ENCODE results near the gene DHRS13. TPM values are rescaled to one million over a fixed set of nuclear protein-coding genes. Genes with fewer than 3 reads are reported as not detected.
"Not testable (repeated sequence)": the region's sequence is repeated elsewhere in the genome, so short reads cannot be mapped to it uniquely, and the experiment has no call there.

Gene DHRS13
- total RNA-seq, 3 donors from 2014 or later = 7.1 to 10.1 (median 7.3) TPM

DNA sequence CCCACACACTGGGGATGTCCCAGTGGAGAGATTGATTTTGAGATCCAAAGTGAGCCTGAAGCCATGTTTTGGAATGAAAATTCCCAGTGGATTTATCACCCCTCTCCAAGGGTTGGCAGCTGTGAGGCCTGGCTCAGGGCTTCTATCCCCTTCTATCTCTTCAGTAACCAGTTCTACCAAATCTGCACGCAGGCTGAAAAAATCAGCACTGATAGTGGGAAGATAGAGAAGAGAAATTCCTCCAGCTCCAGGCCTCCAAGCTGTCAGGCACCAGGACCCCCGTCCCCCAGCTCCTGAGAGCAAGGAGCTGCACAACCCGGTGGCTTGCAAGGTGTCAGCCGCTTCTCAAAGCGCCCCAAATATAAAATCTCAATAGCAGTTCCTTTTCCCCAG, 6.4 kb downstream of the DHRS13 start:
- peaks cover 31% of the 10 kb centered on the region for H3K4me1 ChIP-seq (ENCODE audit: low read depth)

DNA sequence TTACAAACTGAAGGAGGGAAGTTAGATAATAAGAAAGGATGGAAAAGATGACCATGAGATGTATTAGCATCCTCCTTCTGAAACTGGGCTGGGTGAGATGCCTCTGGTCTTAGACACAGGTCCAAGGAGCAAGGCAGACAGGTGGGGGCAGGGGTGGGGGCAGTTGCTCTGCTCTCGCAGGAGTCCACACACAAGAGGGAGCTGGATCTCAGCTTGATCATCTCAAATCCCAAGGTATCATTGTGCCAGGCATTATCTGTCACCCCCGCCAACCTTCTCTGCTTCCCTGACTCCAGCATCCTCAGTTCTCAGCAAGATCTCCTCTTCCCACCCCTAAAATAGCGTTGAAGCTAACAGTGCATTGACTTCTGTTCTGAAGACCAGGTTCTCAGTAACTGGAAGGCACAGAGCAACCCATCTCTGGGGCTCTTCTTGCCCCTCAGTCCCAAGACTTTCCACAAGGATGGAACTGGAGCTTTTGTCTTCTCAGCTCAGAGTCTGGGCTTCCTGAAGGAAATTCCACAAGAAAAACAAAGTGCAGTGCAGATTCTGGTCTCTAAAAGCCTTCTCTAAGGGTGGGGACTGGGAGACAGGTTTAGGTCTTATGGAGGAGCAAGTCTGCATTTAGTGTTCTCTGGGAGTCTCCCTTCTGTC, 7.0 kb downstream of the DHRS13 start:
- TF ChIP-seq, protein P1, sequence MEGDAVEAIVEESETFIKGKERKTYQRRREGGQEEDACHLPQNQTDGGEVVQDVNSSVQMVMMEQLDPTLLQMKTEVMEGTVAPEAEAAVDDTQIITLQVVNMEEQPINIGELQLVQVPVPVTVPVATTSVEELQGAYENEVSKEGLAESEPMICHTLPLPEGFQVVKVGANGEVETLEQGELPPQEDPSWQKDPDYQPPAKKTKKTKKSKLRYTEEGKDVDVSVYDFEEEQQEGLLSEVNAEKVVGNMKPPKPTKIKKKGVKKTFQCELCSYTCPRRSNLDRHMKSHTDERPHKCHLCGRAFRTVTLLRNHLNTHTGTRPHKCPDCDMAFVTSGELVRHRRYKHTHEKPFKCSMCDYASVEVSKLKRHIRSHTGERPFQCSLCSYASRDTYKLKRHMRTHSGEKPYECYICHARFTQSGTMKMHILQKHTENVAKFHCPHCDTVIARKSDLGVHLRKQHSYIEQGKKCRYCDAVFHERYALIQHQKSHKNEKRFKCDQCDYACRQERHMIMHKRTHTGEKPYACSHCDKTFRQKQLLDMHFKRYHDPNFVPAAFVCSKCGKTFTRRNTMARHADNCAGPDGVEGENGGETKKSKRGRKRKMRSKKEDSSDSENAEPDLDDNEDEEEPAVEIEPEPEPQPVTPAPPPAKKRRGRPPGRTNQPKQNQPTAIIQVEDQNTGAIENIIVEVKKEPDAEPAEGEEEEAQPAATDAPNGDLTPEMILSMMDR (IDR thresholded peaks at IDR 0.05) = no peak
- DNase-seq = peak in 1 of 3 donors; percentile 37
- intact Hi-C loops (cut with DNase I, micrococcal nuclease) = no loop called here
- H3K4me3 ChIP-seq = no peak overlapping the region
- peaks cover 31% of the 10 kb centered on the region for H3K4me1 ChIP-seq (ENCODE audit: low read depth)
- no peaks in the 10 kb centered on the region for H3K36me3 ChIP-seq (ENCODE audit: low read depth)
- no peaks in the 10 kb centered on the region for H3K9me3 ChIP-seq
- ATAC-seq = no peak

More for the DNA sequence above, 6.4 kb downstream of the DHRS13 start:
- no peaks in the 10 kb centered on the region for H3K9me3 ChIP-seq
- DNase-seq (peak in 1 of 3 donors; percentile 37), ATAC-seq (no peak)
- peak overlapping the region; percentile 37 for H3K4me3 ChIP-seq
- H3K36me3 ChIP-seq (ENCODE audit: low read depth) = no peaks in the 10 kb centered on the region
- TF ChIP-seq, protein P1 (IDR thresholded peaks at IDR 0.05) = no peak
- intact Hi-C loops (cut with DNase I, micrococcal nuclease) = no loop called here

DNA sequence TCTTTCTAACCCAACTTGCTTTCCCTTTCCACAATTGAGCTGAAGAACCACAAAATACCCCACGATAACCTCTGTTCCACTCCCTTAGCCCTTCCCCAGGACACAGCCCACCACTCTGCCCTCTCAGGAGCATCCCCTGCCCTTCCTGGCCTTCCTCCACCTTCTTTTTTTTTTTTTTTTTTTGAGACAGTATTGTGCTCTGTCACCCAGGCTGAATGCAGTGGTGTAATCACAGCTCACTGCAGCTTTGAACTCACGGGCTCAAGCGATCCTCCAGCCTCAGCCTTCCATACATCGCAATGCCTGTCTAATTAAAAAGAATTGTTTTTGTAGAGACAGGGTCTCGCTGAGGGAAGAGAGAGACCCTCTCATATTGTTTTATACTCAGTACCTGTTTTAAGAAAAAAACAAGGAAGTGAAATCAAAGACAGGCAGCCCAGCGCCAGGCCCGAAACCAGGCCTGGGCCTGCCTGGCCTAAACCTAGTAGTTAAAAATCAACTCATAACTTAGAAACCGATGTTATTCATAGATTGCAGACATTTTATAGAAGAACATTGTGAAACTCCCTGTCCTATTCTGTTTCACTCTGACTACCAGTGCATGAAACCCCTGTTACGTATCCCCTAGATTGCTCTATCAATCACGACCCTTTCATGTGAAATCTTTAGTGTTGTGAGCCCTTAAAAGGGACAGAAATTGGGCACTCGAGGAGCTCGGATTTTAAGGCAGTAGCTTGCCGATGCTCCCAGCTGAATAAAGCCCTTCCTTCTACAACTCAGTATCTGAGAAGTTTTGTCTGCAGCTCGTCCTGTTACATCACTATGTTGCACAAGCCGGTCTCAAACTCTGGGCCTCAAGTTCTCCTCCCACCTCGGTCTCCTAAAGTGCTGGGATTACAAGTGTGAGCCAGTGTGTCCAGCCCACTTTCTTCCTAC, 9.4 kb downstream of the DHRS13 start:
- intact Hi-C loops (cut with DNase I, micrococcal nuclease); H3K9me3 ChIP-seq; ATAC-seq; H3K36me3 ChIP-seq (ENCODE audit: low read depth); H3K4me3 ChIP-seq: not testable (repeated sequence)
- DNase-seq = peak in 1 of 3 donors; percentile 64
- H3K4me1 ChIP-seq (ENCODE audit: low read depth) = peaks cover 31% of the 10 kb centered on the region

DNA sequence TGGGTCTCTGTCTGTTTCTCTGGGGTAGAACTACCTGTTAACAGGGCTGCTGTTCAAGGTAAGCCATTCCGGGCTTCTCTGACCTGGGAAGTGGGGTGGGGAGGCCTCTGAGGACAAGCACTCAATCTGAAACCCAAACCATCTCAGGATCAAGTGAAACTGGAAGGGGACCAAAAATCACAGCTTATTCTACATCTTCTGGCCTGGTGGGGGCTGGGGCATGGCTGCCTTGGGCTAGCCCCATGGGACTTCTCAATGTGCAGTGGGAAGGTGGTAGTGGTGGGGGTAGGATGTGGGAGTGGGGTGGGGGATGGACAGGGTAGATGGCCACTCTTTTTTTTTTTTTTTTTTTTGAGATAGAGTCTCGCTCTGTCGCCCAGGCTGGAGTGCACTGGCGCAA, 10.9 kb downstream of the DHRS13 start:
- TF ChIP-seq, protein P1 (IDR thresholded peaks at IDR 0.05) = no peak

DNA sequence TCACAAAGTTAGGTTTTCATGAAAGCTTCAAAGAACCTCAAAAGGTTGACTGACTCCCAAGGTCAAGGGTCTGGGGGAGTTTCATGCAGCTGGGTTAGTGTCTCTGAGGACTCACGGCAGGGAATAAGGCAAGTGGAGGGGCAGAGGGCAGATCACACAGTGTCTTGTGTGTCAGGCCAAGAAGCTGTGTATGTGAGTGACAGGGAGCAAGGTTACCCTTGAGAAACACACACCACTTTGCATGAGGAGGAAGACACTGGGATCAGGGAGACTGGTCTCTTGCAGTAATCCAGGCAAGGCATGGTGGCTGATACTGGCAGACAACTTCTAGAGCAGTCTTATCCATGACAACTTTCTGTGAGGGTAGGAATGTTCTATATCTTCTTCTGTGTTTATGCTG, 11.7 kb downstream of the DHRS13 start:
- Histone ChIP-seq H3K9me3 (no peaks in the 10 kb centered on the region), H3K4me3 (no peak overlapping the region), H3K36me3 (ENCODE audit: low read depth) (no peaks in the 10 kb centered on the region), H3K4me1 (ENCODE audit: low read depth) (peaks cover 19% of the 10 kb centered on the region)
- DNase-seq = no peak
- TF ChIP-seq, protein P1 (IDR thresholded peaks at IDR 0.05) = no peak
- intact Hi-C loops (cut with DNase I, micrococcal nuclease) = no loop called here
- no peak for ATAC-seq

More for the DNA sequence above, 10.9 kb downstream of the DHRS13 start:
- DNase-seq (peak in 1 of 3 donors; percentile 36), ATAC-seq (no peak)
- intact Hi-C loops (cut with DNase I, micrococcal nuclease) = no loop called here
- Histone ChIP-seq H3K9me3 (no peaks in the 10 kb centered on the region), H3K4me1 (ENCODE audit: low read depth) (peaks cover 25% of the 10 kb centered on the region), H3K36me3 (ENCODE audit: low read depth) (no peaks in the 10 kb centered on the region), H3K4me3 (no peak overlapping the region)

DNA sequence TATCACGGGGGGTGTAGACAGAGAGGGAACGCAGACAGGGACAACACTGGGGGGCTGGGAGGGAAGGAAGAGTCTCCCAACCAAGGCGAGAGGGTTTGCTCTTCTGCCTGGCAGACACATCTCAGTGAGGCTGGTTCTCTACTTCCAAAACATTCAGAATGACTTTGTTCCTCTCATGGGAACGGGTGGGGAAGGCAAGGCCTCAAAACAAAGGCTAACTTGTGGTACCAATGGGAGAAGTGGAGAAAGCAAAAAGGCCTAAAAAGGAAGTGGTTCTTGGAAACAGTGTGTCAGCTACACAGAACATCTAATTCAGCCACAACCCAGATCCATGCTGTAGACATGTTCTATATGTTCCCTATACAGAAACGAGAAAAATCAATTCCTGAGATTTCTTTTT, 12.9 kb downstream of the DHRS13 start:
- TF ChIP-seq, protein P1 (IDR thresholded peaks at IDR 0.05) = no peak
- intact Hi-C loops (cut with DNase I, micrococcal nuclease) = no loop called here
- Histone ChIP-seq H3K4me3 (no peak overlapping the region), H3K9me3 (no peaks in the 10 kb centered on the region), H3K36me3 (ENCODE audit: low read depth) (no peaks in the 10 kb centered on the region), H3K4me1 (ENCODE audit: low read depth) (peaks cover 17% of the 10 kb centered on the region)
- ATAC-seq = no peak
- DNase-seq = peak in 1 of 3 donors; percentile 5

Data from mucosa of descending colon (tissue), 3 donors.